ENCODE data around the gene UMAD1.

GRCh38 chr7:7923818-7924217 is 283.3 kb downstream of the UMAD1 start:
- no peak for TF ChIP-seq CTCF (conservative IDR thresholded peaks at IDR 0.05; ENCODE audit: low read depth in 2 of 2)
- TF ChIP-seq POLR2AphosphoS5 (IDR thresholded peaks at IDR 0.05; ENCODE audit: low read depth): no peak
- no peak for TF ChIP-seq EZH2 (IDR thresholded peaks at IDR 0.05; ENCODE audit: low read depth, unreplicated experiment)
- TF ChIP-seq, protein P1, sequence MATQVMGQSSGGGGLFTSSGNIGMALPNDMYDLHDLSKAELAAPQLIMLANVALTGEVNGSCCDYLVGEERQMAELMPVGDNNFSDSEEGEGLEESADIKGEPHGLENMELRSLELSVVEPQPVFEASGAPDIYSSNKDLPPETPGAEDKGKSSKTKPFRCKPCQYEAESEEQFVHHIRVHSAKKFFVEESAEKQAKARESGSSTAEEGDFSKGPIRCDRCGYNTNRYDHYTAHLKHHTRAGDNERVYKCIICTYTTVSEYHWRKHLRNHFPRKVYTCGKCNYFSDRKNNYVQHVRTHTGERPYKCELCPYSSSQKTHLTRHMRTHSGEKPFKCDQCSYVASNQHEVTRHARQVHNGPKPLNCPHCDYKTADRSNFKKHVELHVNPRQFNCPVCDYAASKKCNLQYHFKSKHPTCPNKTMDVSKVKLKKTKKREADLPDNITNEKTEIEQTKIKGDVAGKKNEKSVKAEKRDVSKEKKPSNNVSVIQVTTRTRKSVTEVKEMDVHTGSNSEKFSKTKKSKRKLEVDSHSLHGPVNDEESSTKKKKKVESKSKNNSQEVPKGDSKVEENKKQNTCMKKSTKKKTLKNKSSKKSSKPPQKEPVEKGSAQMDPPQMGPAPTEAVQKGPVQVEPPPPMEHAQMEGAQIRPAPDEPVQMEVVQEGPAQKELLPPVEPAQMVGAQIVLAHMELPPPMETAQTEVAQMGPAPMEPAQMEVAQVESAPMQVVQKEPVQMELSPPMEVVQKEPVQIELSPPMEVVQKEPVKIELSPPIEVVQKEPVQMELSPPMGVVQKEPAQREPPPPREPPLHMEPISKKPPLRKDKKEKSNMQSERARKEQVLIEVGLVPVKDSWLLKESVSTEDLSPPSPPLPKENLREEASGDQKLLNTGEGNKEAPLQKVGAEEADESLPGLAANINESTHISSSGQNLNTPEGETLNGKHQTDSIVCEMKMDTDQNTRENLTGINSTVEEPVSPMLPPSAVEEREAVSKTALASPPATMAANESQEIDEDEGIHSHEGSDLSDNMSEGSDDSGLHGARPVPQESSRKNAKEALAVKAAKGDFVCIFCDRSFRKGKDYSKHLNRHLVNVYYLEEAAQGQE (IDR thresholded peaks at IDR 0.05; ENCODE audit: unreplicated experiment): no peak
- TF ChIP-seq EZH2phosphoT487 (IDR thresholded peaks at IDR 0.05; ENCODE audit: unreplicated experiment): no peak
- TF ChIP-seq CREB1 (CRISPR knock-in tag; IDR thresholded peaks at IDR 0.05; ENCODE audit: low read depth): no peak
